ENCODE data around the gene CARNS1.

GRCh38 chr11:67448220-67448609 lies 32.7 kb downstream of the CARNS1 start:
- TF ChIP-seq EZH2 (IDR thresholded peaks at IDR 0.05; ENCODE audit: insufficient read depth, poor library complexity, severe bottlenecking) (no peak), EZH2phosphoT487 (IDR thresholded peaks at IDR 0.05; ENCODE audit: insufficient read depth, low read depth) (no peak)
